GM21825 (cell line): ENCODE measurements around the gene ARMH2.
A peak's percentile ranks its signal among the peaks of the same experiment; 100 is the strongest.

Experiments
- ATAC-seq: cut with Tn5 transposase; IDR thresholded peaks from one replicate; pipeline ENCODE4 v1.9.1; 2021; ENCODE audit warnings: mild to moderate bottlenecking, moderate library complexity; ENCODE audit not compliant: unreplicated experiment

ARMH2 gene

DNA sequence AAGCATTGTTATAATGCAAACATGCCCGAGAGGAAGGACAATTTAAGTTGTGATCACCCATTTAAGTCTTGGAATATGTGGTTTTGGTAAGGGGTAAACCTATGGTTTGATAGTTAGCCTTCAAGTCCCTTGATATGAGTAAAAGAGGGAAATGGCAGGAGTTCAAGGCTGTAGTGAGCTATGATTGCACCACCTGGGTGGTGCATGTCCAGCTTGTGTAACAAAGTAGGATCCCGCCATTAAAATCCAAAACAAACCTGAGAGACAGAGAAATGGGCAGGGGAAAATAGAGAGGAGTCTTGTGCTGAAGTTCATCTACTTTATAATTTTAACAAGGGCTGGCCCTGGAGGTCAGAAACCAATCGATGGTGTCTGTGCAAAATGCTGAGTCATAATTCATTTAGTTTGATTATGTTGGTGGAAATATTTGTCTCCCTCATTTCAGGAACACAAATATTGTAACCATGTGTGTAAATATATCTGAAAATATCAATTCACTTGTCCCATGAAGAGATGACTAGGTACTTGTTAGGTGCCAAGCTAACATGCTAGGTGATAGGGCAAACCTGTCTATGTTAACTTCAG is 23.2 kb upstream of the ARMH2 start:
- ATAC-seq, result no peak

DNA sequence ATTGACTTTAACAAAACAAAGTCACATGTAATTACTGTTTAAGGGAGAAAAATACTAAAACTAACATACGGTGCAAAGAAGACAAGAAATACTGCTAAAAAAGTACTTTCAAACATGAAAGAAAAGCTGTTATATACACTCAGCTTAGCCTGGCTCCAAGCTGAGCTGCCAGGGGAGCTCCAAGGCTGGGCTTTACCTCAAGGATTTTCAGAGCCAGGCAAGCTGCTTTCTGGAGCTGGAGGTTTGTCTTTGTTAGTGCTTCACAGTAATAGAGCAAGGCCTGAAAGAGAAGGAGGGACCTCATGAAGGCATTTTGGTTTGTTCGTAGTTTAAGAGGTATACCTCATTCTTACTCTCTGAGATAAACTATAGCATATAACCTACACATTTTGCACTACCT is 19.6 kb upstream of the ARMH2 start:
- ATAC-seq, result no peak

DNA sequence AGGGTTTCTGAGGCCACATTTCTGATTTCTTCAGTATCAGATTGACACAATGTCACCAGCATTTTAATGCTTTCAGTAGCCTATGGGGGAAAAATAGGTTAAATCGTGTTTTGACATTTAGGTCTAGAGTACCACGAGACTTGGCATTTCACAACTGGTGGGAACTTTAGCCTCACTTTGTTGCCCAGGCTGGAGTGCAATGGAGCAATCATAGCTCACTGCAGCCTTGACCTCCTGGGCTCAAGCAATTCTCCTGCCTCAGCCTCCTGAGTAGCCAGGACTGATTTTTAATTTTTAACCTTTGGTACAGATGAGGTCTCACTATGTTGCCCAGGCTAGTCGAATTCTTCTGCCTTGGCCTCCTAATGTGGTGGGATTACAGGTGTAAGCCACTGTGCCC is 11.0 kb upstream of the ARMH2 start:
- ATAC-seq, result no peak

- ATAC-seq, result no peak
Measured at GRCh38 chr6:24807584-24807983, 8.9 kb upstream of the ARMH2 start.

- no peak for ATAC-seq
Measured at GRCh38 chr6:24802271-24803059, 3.7 kb upstream of the ARMH2 start.

GRCh38 chr6:24799541-24799915 is 811 bp upstream of the ARMH2 start:
- ATAC-seq, result no peak

GRCh38 chr6:24797596-24798216 is 1.0 kb downstream of the ARMH2 start:
- no peak for ATAC-seq

DNA sequence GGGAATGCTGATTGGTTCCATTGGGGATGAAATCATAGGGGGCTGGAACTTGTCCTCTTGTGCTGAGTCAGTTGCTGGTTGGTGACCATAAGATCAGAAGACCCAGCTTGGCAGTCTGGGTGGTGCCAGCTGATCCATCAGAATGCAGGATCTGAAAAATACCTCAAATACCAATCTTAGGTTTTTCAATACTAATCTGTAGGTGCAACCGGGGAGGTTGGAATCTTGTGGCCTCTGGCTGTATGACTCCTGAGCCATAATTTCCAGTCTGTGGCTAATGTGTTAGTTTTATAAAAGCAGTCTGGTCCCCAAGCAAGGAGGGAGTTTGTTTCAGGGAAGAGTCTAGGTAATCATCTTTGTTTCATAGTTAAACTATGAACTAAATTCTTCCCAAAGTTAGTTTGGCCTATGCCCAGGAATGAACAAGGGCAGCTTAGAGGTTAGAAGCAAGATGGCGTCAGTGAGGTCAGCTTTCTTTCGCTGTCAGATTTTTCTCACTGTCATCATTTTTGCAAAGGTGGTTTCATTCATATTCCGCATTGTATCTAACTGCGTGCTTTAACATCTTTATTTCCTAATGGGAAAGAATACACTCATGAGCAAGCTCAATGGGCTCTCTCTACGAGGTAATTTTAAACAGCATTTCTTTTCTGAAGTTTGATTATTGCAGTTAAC is 2.0 kb downstream of the ARMH2 start:
- ATAC-seq, result no peak

GRCh38 chr6:24795106-24795505 is 3.6 kb downstream of the ARMH2 start:
- no peak for ATAC-seq

DNA sequence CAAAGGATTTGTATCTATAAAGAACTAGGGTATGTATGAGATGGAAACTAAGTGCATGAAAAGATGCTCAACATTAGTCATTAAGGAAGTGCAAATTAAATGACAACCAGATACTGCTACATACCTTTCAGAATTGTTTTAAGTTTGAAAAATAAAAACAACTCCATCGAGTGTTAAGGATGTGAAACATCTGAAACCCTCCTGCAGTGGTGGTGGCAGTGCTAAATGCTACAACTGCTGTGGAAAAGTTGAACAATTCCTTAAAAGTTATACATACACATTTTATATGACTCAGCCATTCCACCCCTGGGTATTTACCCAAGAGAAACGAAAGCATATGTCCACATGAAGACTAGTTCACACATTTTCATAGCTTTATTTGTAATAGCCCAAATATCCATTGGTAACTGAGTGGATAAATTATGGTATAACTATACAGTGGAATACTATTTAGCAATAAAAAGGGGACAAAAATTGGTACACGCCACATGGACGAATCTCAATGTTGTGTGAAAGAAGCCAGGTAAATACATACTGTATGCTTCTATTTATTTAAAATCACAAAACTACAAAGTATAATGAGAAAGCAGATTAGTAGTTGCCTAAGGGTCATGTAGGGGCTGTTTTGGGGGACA is 10.6 kb downstream of the ARMH2 start:
- ATAC-seq, result no peak

- no peak for ATAC-seq
Measured at GRCh38 chr6:24780206-24780605, 18.5 kb downstream of the ARMH2 start.

DNA sequence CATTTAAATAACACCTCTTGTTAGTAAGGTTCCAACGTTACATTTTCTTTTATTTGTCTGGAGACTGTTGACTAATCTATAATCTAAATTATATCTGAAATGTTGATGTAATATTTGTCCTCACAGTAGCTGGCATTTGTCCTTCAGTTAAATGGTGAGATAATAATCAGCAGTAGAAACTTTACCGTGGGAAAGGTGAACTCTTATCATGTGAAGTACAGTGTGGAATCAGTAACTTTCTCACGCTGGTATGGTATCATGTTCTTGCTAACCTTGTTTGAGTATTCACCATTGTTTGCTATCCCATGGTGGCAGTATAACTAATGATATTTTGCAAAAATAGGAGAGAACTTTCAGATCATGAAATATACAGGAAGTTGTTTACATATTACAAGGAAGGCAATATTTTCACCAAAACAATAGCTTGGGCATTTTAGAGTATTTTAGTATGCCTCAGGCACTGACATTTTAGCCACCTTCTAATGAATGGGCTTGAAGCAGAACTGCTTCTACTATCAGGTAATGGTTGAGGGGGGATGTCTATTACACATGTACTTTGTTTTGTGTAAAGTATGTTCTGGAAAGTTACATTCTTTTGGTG is 19.2 kb downstream of the ARMH2 start:
- no peak for ATAC-seq

DNA sequence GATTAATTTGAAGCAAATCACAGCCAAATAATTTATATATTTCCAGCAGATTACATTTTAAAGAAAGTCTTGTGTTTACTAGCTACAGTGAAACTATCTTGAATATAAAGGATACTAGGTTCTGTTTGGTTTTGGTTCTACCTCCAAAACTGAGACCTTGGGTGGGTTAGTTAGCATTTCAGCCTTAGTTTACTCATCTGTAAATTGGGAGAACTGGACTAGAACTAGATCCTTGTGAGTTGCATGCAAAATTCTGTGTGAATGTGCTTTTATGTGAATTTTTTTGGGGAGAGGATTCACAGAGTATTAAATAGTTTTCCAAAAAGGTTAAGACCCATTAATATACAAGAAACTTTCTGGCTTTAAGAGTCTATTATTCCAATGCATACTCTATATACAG is 19.8 kb downstream of the ARMH2 start:
- ATAC-seq, result no peak

DNA sequence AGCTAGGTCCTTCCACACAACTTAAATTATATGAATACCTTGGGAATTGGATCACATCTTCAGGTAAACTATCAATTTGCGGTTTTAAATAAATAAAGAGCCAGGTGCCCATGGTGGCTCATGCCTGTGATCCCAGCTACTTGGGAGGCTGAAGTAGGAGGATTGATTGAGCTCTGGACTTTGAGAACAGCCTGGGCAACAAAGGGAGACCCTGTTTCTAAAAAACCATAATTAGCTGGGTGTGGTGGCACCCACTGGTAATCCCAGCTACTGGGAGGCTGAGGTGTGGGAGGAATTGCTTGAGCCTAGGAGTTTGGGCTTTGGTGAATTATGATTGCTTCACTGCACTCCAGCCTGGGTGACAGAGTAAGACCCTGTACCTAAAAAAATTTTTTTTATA is 20.6 kb downstream of the ARMH2 start:
- no peak for ATAC-seq

DNA sequence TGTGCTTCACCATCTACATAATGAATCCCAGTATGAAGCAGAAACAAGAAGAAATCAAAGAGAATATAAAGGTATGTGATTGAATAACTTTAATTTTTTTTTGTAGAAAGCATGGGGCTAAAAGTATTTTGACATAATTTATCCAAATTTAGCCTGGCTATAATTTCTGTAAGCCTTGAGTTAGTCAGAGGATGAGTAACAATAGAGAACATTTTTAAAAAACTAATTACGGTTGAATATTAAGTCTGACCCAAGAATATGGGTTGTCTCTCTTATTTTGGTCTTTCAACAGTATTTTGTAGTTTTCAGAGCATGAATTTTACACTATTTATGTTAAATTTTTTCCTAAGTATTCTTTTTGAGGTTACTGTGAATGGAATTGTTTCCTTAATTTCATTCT is 21.5 kb downstream of the ARMH2 start:
- no peak for ATAC-seq

- ATAC-seq, result no peak
Measured at GRCh38 chr6:24775520-24776058, 23.1 kb downstream of the ARMH2 start.

DNA sequence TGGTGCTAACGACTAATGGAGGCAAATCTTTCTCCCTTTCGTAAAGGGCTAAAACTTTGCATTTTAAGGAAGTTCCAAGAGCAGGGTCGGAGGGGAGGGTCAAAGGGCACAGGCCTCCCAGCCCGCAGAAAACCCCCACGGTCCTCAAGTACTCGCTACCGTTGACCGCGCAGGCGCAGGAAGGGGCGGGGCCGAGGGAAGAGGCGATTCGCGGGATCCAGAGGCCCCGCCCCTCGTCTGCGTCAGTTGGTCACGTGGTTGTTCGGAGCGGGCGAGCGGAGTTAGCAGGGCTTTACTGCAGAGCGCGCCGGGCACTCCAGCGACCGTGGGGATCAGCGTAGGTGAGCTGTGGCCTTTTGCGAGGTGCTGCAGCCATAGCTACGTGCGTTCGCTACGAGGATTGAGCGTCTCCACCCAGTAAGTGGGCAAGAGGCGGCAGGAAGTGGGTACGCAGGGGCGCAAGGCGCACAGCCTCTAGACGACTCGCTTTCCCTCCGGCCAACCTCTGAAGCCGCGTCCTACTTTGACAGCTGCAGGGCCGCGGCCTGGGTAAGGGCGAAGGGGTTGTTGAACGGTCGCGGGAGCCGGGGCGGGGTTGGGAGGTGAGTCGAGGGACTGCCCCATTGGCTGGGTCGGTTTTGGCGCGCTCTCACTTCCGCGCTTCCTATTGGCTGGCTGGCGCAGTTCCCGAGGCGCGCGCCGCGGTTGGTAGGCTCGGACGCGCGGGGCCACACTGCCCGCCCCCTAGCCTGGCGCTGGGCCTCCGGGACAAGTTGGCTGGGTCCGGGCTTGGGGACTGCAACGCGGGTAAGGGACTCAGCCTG is 23.8 kb downstream of the ARMH2 start, which contains the start of gene GMNN:
GMNN (plus strand) TSS at position 242 of the 824 bp plus-strand sequence. CDS start 2,310 bp downstream, outside the sequence.
- ATAC-seq, result peak; percentile 90

- ATAC-seq, result no peak
Measured at GRCh38 chr6:24768361-24768760, 30.4 kb downstream of the ARMH2 start.

GRCh38 chr6:24766680-24767462 is 31.8 kb downstream of the ARMH2 start:
- no peak for ATAC-seq
